ENCODE data around the gene EFHC2. TPM values are rescaled to one million over a fixed set of nuclear protein-coding genes. Genes with fewer than 3 reads are reported as not detected.

The EFHC2 gene
- total and polyA plus RNA-seq, 10 of the 15 experiments (the other 5 are each of a cell fraction or from before 2014, with no cell fraction given): 0.56 TPM; not detected in 9

GRCh38 chrX:44314808-44315207, 28.7 kb downstream of the EFHC2 start:
- Histone ChIP-seq H3K4me3 (no peak overlapping the region), H3K9ac (ENCODE audit: control insufficient read depth, insufficient read depth, low read length) (no peak overlapping the region), H4K20me1 (ENCODE audit: control insufficient read depth, insufficient read depth) (no peaks in the 10 kb centered on the region), H3K27me3 (replicated peaks in 1 of 2; ENCODE audit: control insufficient read depth in 2 of 2, insufficient read depth in 2 of 2, low read length in 1 of 2) (no peaks in the 10 kb centered on the region; a peak in 1 of 4 replicates), H3K4me1 (ENCODE audit: control insufficient read depth, insufficient read depth, low read length) (no peaks in the 10 kb centered on the region), H2AFZ (ENCODE audit: control insufficient read depth, low read depth, low read length) (no peak overlapping the region), H3K27ac (ENCODE audit: control insufficient read depth, insufficient read depth) (no peak overlapping the region), H3K36me3 (ENCODE audit: control insufficient read depth in 2 of 2, insufficient read depth in 2 of 2, low read length in 1 of 2) (no peaks in the 10 kb centered on the region), H3K9me3 (replicated peaks; ENCODE audit: control insufficient read depth, insufficient read depth, low read length) (no peaks in the 10 kb centered on the region), H3K79me2 (ENCODE audit: control insufficient read depth, insufficient read depth, low read length) (no peaks in the 10 kb centered on the region), H3K4me2 (ENCODE audit: control insufficient read depth, insufficient read depth) (no peak overlapping the region)
- DNase-seq (ENCODE audit: low read depth, low spot score) (no peak), ATAC-seq (no peak), FAIRE-seq (no peak)
- BruUV-seq (replicated peaks): no TSS peak
- ChIA-PET CTCF (interaction anchor here (2.8 kb wide), 1 partner anchor 12 kb away, joined by 7 read pairs; no protein-coding TSS in a partner anchor), RAD21 (ENCODE audit: unreplicated experiment) (no interaction called here), SMC1A (ENCODE audit: uncharacterized antibody, unreplicated experiment) (interaction anchor here (0.6 to 1.3 kb wide), 3 partner anchors 12 to 794 kb away, joined by 3 to 4 read pairs (median 4); no protein-coding TSS in a partner anchor), POLR2A (no interaction called here)
- 40% methylated on average over 5 of the region's 5 CpGs for WGBS (ENCODE audit: insufficient coverage, insufficient replicate concordance, low lambda C conversion rate, missing lambda C conversion rate)
- intact Hi-C loops (cut with micrococcal nuclease; ENCODE audit: unreplicated experiment) (no loop called here), in situ Hi-C loops (cut with MboI) (no loop called here)
- TF ChIP-seq SPI1 (IDR thresholded peaks at IDR 0.05; ENCODE audit: borderline replicate concordance, insufficient read depth, low read depth, low read length): no peak
- TF ChIP-seq ZNF217 (IDR thresholded peaks at IDR 0.05): no peak
- no peak for TF ChIP-seq IKZF1 (conservative IDR thresholded peaks at IDR 0.05)
- TF ChIP-seq JUNB (IDR thresholded peaks at IDR 0.05): no peak
- no peak for TF ChIP-seq ZBED1 (IDR thresholded peaks at IDR 0.05; ENCODE audit: borderline replicate concordance)
- TF ChIP-seq ZNF274 (IDR thresholded peaks at IDR 0.05; ENCODE audit: insufficient read depth, insufficient read length): no peak
- no peak for TF ChIP-seq HSF1 (IDR thresholded peaks at IDR 0.05; ENCODE audit: low read depth, low read length)
- TF ChIP-seq NFYB (IDR thresholded peaks at IDR 0.05; ENCODE audit: insufficient read depth, low read depth, low read length): no peak
- TF ChIP-seq TCF7 (IDR thresholded peaks at IDR 0.05; ENCODE audit: borderline replicate concordance): no peak
- no peak for TF ChIP-seq PBX3 (IDR thresholded peaks at IDR 0.05; ENCODE audit: insufficient replicate concordance, low read depth, low read length)
- no peak for TF ChIP-seq ZBTB40 (IDR thresholded peaks at IDR 0.05; ENCODE audit: borderline replicate concordance)
- TF ChIP-seq NKRF (conservative IDR thresholded peaks at IDR 0.05): no peak

Data from GM12878 (cell line).